IMR-90 (cell line): Measurements from ENCODE around the gene COIL. TPM values are rescaled to one million over a fixed set of nuclear protein-coding genes. Genes with fewer than 3 reads are reported as not detected.
A peak's percentile ranks its signal among the peaks of the same experiment; 100 is the strongest.

ENCODE experiments used
- ATAC-seq: fragments of 200-7000 bp; cut with Tn5 transposase; 2 replicates; pipeline ENCODE4 v1.9.1; 2020; ENCODE audit warnings: low read depth, mild to moderate bottlenecking, moderate library complexity
- BruUV-seq: library from RNA; stranded (reverse); fragments of 400-500 nt; replicated peaks from 2 replicates; lab custom pipeline; 2021; lab: Mats Ljungman, UMichigan
- CTCF ChIA-PET: fragments of 300-600 bp; formaldehyde crosslinking; extraction: SDS; loops from one replicate; lab custom pipeline; 2021; ENCODE audit warnings: antibody characterized with exemption; lab: Yijun Ruan, JAX
- POLR2A ChIA-PET: fragments of 300-600 bp; sonication (Branson Sonifier 250); formaldehyde crosslinking; loops from one replicate; lab custom pipeline; 2022; ENCODE audit warnings: antibody characterized with exemption; ENCODE audit not compliant: unreplicated experiment; lab: Charles Lee
- DNase-seq: peaks from one replicate; pipeline ENCODE4 v3.0.0; 2013
- H2AFZ ChIP-seq: replicated peaks from 2 replicates; pipeline ENCODE3; 2013; ENCODE audit warnings: low read length, mild to moderate bottlenecking; ENCODE audit not compliant: poor library complexity
- H2AK5ac ChIP-seq: 2 replicates; pipeline ENCODE4 v1.6.1; 2013; ENCODE audit warnings: low read depth, low read length, inconsistent platforms
- H2AK9ac ChIP-seq: replicated peaks from 2 replicates; pipeline ENCODE3; 2013; ENCODE audit warnings: mild to moderate bottlenecking, low read depth, low read length, moderate library complexity; ENCODE audit not compliant: poor library complexity
- H2BK120ac ChIP-seq: 2 replicates; pipeline ENCODE4 v1.6.1; 2013; ENCODE audit warnings: low read depth, low read length, inconsistent platforms
- H2BK15ac ChIP-seq: 3 replicates; pipeline ENCODE4 v1.6.1; 2013; ENCODE audit warnings: low read depth, low read length, inconsistent platforms
- H2BK20ac ChIP-seq: 2 replicates; pipeline ENCODE4 v1.6.1; 2013; ENCODE audit warnings: low read depth, mild to moderate bottlenecking, inconsistent platforms, low read length, moderate library complexity
- H2BK5ac ChIP-seq: 2 replicates; pipeline ENCODE4 v1.6.1; 2013; ENCODE audit warnings: mild to moderate bottlenecking, low read depth, low read length, inconsistent platforms; ENCODE audit not compliant: poor library complexity, severe bottlenecking
- H3K14ac ChIP-seq: replicated peaks from 2 replicates; pipeline ENCODE4 v1.6.1; 2013; ENCODE audit warnings: low read depth, low read length, inconsistent platforms
- H3K18ac ChIP-seq: 2 replicates; pipeline ENCODE4 v1.6.1; 2013; ENCODE audit warnings: low read depth, low read length, control low read depth
- H3K23ac ChIP-seq: 2 replicates; pipeline ENCODE4 v1.6.1; 2013; ENCODE audit warnings: low read depth, low read length, inconsistent platforms
- H3K27ac ChIP-seq: 2 replicates; pipeline ENCODE4 v1.5.1; 2013; ENCODE audit warnings: mild to moderate bottlenecking, control low read depth, low read length; ENCODE audit not compliant: insufficient read depth
- H3K27me3 ChIP-seq: 2 replicates; pipeline ENCODE4 v1.6.1; 2013; ENCODE audit warnings: low read length; ENCODE audit not compliant: control insufficient read depth, insufficient read depth
- H3K36me3 ChIP-seq: 2 replicates; pipeline ENCODE4 v1.6.1; 2013; ENCODE audit warnings: low read length, mixed read lengths; ENCODE audit not compliant: control insufficient read depth, insufficient read depth
- H3K4ac ChIP-seq: 2 replicates; pipeline ENCODE4 v1.6.1; 2013; ENCODE audit warnings: low read depth, low read length, inconsistent platforms
- H3K4me1 ChIP-seq: 2 replicates; pipeline ENCODE4 v1.6.1; 2013; ENCODE audit warnings: low read length, mixed read lengths; ENCODE audit not compliant: control insufficient read depth, insufficient read depth
- H3K4me2 ChIP-seq: 2 replicates; pipeline ENCODE4 v1.6.1; 2013; ENCODE audit warnings: low read depth, mild to moderate bottlenecking, control low read depth, low read length, moderate library complexity
- H3K4me3 ChIP-seq: 2 replicates; pipeline ENCODE4 v1.5.1; 2013; ENCODE audit warnings: low read depth, mild to moderate bottlenecking, control low read depth, low read length, moderate library complexity; ENCODE audit not compliant: insufficient read depth
- H3K56ac ChIP-seq: 2 replicates; pipeline ENCODE4 v1.6.1; 2013; ENCODE audit warnings: low read length, inconsistent platforms; ENCODE audit not compliant: insufficient read depth; ENCODE audit errors: extremely low read depth
- H3K79me1 ChIP-seq, 2 experiments: 2 replicates each; pipeline ENCODE4 v1.6.1; 2013; ENCODE audit warnings: low read length in 2 of 2, inconsistent platforms in 1 of 2, low read depth in 1 of 2
- H3K9ac ChIP-seq: 2 replicates; pipeline ENCODE4 v1.6.1; 2013; ENCODE audit warnings: low read depth, low read length, control low read depth
- H3K9me1 ChIP-seq: 2 replicates; pipeline ENCODE4 v1.6.1; 2013; ENCODE audit warnings: low read length, inconsistent platforms; ENCODE audit not compliant: insufficient read depth
- H3K9me3 ChIP-seq: 2 replicates; pipeline ENCODE4 v1.6.1; 2013; ENCODE audit warnings: low read length; ENCODE audit not compliant: control insufficient read depth, insufficient read depth
- H4K20me1 ChIP-seq: 2 replicates; pipeline ENCODE4 v1.6.1; 2013; ENCODE audit warnings: low read length, inconsistent platforms; ENCODE audit not compliant: insufficient read depth
- H4K5ac ChIP-seq: 2 replicates; pipeline ENCODE4 v1.6.1; 2013; ENCODE audit warnings: mild to moderate bottlenecking, low read depth, low read length, control low read depth
- H4K8ac ChIP-seq, 2 experiments: 2 replicates each; pipeline ENCODE4 v1.6.1; 2013; ENCODE audit warnings: low read depth in 2 of 2, low read length in 2 of 2, control low read depth in 1 of 2, inconsistent platforms in 1 of 2
- H4K91ac ChIP-seq: 2 replicates; pipeline ENCODE4 v1.6.1; 2013; ENCODE audit warnings: low read depth, low read length, inconsistent platforms; ENCODE audit not compliant: insufficient read depth
- MAFK ChIP-seq: IDR thresholded peaks from 2 replicates; pipeline ENCODE4 v1.6.1; 2012; ENCODE audit warnings: low read depth, low read length, improper control_type of control experiment
- MAZ ChIP-seq: IDR thresholded peaks from 2 replicates; pipeline ENCODE4 v1.6.1; 2012; ENCODE audit warnings: low read depth, mild to moderate bottlenecking, low read length, improper control_type of control experiment, moderate library complexity, borderline replicate concordance
- WGBS, 2 experiments: methylation state at CpG; one replicate each; pipeline versions ENCODE4 v1.1.5 to v1.1.7; 2013; ENCODE audit warnings: missing lambda C conversion rate in 2 of 2; ENCODE audit not compliant: insufficient read length in 1 of 2; ENCODE audit errors: extremely low coverage in 2 of 2; 5-methylcytosine and 5-hydroxymethylcytosine counted together
- dilution Hi-C: fragments of 300-500 bp; cut with HindIII; formaldehyde crosslinking; loops from one replicate; pipeline ENCODE4 v1.14.3; 2018; ENCODE audit warnings: low sequenced_read_pairs; ENCODE audit not compliant: unreplicated experiment
- in situ Hi-C: fragments of 300-500 bp; cut with MboI; formaldehyde crosslinking; loops from 3 replicates; pipeline ENCODE4 v1.14.3; 2019; ENCODE audit warnings: low sequenced_read_pairs, inconsistent platforms, mixed read lengths
- intact Hi-C: fragments of 100-400 bp; cut with micrococcal nuclease; formaldehyde crosslinking; loops from 2 replicates; pipeline ENCODE4 v1.10.0; 2022
- polyA plus RNA-seq, 3 experiments: library from polyadenylated mRNA; depleted of rRNA; stranded (reverse); fragments of >200 nt; gene quantifications; 2 replicates each; pipeline ENCODE4 v1.2.3, GENCODE V29; 2012; ENCODE audit warnings: low replicate concordance in 1 of 3
- total RNA-seq: library from RNA; depleted of rRNA; stranded (reverse); fragments of >200 nt; gene quantifications from 2 replicates; pipeline ENCODE4 v1.2.3, GENCODE V29; 2012

COIL gene
- total and polyA plus RNA-seq, 2 of the 4 experiments (the other 2 are of a cell fraction): 5.2 to 13.3 TPM

GRCh38 chr17:56945938-56946505, 14.8 kb downstream of the COIL start:
- Histone ChIP-seq H2BK15ac (no peak overlapping the region), H3K14ac (no peak overlapping the region), H3K4me3 (no peak overlapping the region), H3K27me3 (no peaks in the 10 kb centered on the region), H3K9ac (no peak overlapping the region), H3K9me3 (no peaks in the 10 kb centered on the region), H3K9me1 (no peaks in the 10 kb centered on the region), H3K23ac (no peak overlapping the region), H3K36me3 (peaks cover 40% of the 10 kb centered on the region), H4K91ac (no peak overlapping the region), H3K18ac (no peak overlapping the region), H2AK9ac (no peak overlapping the region), H2BK20ac (no peak overlapping the region), H4K8ac (no peak overlapping the region), H4K20me1 (no peaks in the 10 kb centered on the region), H3K27ac (no peak overlapping the region), H3K79me1 (peaks cover 8 to 13% of the 10 kb centered on the region in 2 experiments; a peak in 3 of 4 replicates), H4K5ac (no peak overlapping the region), H2BK120ac (no peak overlapping the region), H2AFZ (no peak overlapping the region), H2AK5ac (no peak overlapping the region), H2BK5ac (no peak overlapping the region), H3K4me1 (no peaks in the 10 kb centered on the region), H3K4me2 (no peak overlapping the region), H3K4ac (no peak overlapping the region), H3K56ac (no peak overlapping the region)
- dilution Hi-C loops: no loop called here
- no CpG with 5 or more reads among the region's 3 CpGs for WGBS, 2 experiments
- in situ Hi-C loops: loop anchor here (25.0 kb wide), 1 partner anchor 359 kb away; the partner anchor contains the start of gene NOG
- ATAC-seq (no peak), DNase-seq (no peak)
- peak; percentile 66 for TF ChIP-seq MAFK
- TF ChIP-seq MAZ: no peak
- intact Hi-C loops: no loop called here
- ChIA-PET CTCF (interaction anchor here (1.2 kb wide), 1 partner anchor 126 kb away, joined by 3 read pairs; no protein-coding TSS in a partner anchor), POLR2A (no interaction called here)
- BruUV-seq: no TSS peak
